GM21381 (cell line): ENCODE results near the gene MTX1.
A peak's percentile ranks its signal among the peaks of the same experiment; 100 is the strongest.

ENCODE experiments used
- ATAC-seq: cut with Tn5 transposase; IDR thresholded peaks from one replicate; pipeline ENCODE4 v1.9.1; 2021; ENCODE audit warnings: mild to moderate bottlenecking, moderate library complexity; ENCODE audit not compliant: unreplicated experiment

The MTX1 gene

DNA sequence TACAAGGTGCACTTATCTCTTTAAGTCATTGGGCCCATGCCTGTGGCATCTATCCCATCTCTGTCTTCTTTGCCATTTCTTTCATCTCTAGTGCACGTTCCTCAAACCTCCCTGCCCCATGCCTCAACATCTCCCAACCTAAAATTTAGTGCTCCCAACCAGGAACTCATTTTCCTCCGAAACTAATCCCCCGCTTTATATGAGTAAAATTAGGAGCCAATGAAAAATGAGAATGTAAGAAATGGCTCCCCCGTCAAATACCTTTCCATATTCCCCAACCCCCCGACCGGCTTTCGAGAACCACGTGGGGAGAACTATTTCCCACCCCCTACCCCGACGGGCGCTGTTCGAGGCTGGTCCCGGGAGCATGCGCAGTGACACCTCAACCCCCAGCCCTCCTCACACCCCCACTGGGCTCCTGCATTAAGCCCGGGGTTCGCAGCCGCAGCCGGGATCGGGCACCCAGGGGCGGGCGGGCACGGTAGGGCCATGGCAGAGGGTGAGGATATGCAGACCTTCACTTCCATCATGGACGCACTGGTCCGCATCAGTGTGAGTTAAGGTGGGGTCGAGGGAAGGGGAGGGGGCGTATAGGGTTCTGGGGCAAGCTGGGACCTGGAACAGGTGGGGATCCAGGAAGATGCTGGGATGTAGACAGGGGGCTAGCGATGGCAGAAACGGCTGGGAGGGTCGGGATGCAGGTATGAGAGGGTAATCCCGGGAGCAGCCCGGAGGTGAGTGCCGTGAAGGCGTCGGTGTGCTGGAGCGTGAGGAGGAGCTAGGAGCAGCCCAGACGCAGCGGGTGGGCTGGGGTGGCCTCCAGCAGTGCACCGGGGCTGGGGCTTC, 34.8 kb upstream of the MTX1 start, which contains the start of gene TRIM46:
Gene TRIM46, plus strand, starts transcription at position 372 of the 846 bp plus-strand sequence. Its CDS starts 118 bp downstream, at position 490.
- peak; percentile 5 for ATAC-seq

DNA sequence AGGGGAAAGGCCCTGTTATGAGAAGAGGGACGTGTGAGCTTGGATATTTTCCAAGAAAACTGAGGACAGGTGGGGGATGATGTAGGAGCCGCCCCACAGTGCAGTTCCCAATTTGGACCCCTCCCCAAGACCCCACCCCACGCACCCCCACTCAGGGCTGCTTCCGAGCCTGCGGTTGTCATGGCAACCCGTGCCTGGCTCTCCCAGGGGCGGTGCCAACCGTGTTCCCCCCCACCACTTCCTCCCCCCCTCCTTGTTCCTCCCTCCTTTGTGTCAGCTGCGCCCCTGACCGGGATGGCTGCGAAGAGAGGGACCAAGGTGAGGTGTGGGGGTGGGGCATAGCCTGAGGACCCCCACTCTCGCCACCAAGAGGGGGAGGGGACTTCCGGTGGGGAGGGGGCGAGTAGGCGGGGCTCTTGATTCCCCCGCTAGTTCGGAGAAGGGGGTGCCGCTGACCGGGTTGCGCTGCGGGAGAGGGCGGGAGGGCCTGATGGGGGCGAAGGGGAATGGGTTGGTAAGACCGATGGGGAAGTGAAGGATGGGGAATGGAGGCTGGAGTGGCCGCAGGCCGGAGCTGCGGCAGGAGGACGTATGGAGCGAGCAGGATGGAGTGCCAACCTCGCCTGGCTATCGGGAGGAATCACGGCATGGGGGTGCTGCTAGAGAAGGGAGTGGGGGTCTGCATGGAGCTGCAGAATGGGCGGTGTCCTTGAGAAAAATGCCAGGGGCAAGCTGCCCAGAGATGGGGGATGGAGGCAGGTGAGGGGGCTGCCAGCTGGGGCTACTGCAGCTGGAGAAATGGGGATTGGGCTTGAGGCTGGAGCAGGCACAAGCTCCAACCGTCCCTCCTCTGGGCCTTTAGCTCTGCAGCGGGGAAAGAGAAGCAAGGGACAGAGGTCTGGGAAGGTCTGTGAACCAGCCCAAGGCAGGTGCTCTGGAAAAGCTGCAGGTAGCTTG, 33.9 kb upstream of the MTX1 start:
- no peak for ATAC-seq

DNA sequence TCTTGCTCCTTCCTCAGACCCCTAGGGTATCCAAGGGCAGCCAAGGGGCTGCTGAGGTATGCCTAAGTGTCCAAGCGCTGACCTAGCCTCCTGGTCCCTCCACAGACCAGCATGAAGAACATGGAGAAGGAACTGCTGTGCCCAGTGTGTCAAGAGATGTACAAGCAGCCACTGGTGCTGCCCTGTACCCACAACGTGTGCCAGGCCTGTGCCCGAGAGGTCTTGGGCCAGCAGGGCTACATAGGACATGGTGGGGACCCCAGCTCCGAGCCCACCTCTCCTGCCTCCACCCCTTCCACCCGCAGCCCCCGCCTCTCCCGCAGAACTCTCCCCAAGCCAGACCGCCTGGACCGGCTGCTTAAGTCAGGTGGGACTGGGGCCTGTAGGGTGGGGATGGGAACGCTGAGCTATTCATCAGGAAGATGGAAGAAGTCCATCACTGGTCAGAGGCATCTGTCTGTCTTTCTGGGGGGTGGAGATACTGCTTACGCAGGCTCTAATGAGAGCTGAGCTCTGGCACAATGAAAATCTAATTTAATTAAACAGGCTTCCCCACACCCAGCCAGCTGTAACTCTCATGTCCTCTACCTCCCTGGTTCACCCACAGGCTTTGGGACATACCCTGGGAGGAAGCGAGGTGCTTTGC, 33.1 kb upstream of the MTX1 start:
- ATAC-seq, result no peak

DNA sequence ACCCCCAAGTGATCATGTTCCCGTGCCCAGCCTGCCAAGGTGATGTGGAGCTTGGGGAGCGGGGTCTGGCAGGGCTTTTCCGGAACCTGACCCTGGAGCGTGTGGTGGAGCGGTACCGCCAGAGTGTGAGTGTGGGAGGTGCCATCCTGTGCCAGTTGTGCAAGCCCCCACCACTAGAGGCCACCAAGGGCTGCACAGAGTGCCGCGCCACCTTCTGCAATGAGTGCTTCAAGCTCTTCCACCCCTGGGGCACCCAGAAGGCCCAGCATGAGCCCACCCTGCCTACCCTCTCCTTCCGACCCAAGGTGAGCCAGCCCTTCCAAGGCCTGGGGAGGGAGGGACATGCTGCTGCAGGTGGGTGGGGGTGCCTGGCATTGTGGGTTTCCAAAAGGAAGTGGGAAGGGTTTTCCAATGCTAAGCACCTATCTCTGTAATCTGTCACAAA, 32.5 kb upstream of the MTX1 start:
- ATAC-seq, result no peak

DNA sequence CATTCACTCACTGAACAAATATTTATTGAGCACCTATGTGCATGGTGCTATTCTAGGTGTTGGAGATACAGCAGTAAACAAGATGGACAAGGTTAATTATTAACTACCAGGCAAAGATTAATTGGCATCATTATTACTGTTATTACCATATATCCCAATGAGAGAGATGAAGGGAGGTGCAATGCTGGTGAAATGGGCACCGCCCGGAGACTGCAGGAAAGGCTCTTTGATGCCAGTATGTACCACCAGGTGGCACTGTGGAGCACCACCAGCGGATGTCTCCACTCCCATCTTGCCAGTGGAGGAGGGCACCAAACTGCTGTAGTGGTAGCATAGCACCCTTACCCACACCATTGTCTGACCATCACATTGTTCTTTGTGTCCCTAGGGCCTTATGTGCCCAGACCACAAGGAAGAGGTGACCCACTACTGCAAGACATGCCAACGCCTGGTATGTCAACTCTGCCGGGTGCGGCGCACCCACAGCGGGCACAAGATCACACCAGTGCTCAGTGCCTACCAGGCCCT, 31.9 kb upstream of the MTX1 start:
- no peak for ATAC-seq

DNA sequence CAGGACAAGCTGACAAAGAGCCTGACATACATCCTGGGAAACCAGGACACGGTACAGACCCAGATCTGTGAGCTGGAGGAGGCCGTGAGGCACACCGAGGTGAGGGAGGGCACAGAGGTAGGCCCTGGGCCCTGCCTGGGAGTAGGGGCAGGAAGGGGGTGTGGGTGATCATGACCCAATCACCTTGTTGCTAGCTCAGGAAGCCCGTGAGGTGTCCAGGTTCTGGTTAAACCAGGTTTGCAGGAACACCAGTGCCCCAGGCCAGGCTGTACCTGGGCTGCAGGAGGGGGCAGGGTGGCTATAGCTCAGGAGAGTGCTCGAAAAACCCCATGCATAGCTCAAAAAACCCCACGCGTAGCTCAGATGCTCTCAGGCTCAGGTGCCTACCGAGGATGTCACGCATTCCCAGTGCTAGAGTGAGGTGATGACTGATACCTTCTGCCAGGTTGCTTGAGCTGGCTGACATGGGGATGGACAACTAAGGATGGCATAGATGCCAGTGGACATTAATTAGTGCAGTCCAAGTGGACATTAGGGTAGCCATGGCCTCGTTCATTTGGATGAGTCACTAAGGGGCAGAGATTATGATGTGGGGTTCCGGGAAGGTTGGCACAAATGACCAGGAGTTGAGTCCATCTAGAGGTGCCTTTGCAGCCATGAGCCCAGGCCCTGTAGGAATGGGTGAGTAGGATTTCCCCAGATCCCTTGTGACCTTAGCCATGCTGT, 31.1 kb upstream of the MTX1 start:
- no peak for ATAC-seq

DNA sequence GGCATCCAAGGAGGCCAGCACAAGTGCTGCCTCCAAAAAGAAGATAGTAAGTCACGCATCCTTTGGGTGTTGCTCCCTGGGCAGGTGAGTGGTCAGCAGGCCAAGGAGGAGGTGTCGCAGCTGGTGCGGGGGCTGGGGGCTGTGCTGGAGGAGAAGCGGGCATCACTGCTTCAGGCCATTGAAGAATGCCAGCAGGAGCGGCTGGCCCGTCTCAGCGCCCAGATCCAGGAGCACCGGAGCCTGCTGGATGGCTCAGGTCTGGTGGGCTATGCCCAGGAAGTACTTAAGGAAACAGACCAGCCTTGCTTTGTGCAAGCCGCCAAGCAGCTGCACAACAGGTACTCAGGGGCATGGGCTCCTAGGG, 30.6 kb upstream of the MTX1 start:
- no peak for ATAC-seq

- no peak for ATAC-seq
Observed at GRCh38 chr1:155178441-155179111, 29.9 kb upstream of the MTX1 start.

DNA sequence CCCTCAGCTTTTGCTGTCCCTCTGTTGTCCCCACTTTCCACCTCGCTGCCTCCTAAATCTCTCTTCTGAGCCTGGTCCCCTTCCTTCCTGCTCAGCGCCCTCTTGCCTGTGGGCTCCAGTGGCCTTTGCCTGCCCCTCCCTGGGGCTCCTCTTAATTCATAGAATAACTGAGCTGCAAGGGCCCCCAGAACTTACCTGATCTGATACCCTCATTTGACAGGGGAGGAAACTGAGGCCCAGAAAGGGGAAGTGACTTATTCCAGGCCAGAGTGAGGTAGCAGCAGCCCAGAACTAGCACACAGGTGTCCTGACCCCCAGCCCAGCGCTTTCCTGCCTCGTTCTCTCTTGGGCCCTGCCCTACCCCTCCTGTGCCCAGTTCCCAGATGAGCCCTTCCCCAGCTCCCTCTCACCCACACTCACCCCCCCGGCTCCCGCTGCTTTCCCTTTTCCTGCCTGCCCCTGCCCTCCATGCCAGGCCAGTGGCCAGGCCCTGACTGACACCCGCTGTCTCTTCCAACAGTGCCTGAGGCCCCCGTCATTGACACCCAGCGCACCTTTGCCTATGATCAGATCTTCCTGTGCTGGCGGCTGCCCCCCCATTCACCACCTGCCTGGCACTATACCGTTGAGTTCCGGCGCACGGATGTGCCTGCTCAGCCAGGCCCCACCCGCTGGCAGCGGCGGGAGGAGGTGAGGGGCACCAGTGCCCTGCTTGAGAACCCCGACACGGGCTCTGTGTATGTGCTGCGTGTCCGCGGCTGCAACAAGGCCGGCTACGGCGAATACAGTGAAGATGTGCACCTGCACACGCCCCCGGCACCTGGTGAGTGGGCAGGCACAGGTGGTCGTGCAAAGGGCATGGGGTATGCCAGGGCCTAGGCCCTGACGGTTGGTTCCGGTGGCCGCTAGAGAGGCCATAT, 29.1 kb upstream of the MTX1 start:
- no peak for ATAC-seq

GRCh38 chr1:155181371-155182051, 27.0 kb upstream of the MTX1 start:
- no peak for ATAC-seq

DNA sequence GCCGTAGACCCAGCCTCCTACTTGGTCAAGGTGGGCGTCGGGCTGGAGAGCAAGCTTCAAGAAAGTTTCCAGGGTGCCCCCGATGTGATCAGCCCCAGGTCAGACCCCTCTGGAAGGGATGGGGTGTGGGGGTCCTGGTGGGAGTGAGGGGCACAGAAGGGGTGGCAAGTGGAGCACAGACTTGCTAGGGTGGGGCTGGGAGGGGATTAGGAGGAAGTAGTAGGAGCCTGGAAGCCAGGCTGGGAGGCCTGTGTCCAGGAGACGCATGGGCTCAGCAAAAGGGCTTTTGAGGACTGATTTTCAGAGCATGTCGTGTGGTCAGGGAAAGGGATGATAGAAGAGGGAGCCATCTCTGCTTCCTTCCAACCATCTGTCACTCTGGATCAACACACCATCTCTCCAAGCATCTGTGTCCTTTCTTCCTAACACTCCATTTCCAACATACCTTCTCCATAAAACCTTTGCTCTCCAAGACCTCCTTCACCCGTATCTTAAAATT, 26.4 kb upstream of the MTX1 start:
- ATAC-seq, result no peak

- no peak for ATAC-seq
Observed at GRCh38 chr1:155183775-155184221, 24.7 kb upstream of the MTX1 start.

GRCh38 chr1:155184351-155184811, 24.1 kb upstream of the MTX1 start:
- no peak for ATAC-seq

- ATAC-seq, result peak; percentile 70
Observed at GRCh38 chr1:155184835-155185782, 23.4 kb upstream of the MTX1 start.

- no peak for ATAC-seq
Observed at GRCh38 chr1:155185783-155186066, 22.8 kb upstream of the MTX1 start.

GRCh38 chr1:155186067-155186793, 22.3 kb upstream of the MTX1 start:
- ATAC-seq, result no peak
